Sigmoid colon (tissue), 3 donors: Measurements from ENCODE around the gene CTDSPL2.

ENCODE experiments used
- POLR2A ChIP-seq, 2 donors: fragments of 450-650 bp; IDR thresholded peaks; one replicate each; pipeline ENCODE4 v1.6.1; 2016; ENCODE audit warnings: antibody characterized with exemption in 2 of 2, mild to moderate bottlenecking in 2 of 2, moderate library complexity in 2 of 2
- TF ChIP-seq, protein P1 (sequence below), 4 experiments: fragments of 450-650 bp in 3 of 4; fragments of 200-600 bp in 1 of 4; IDR thresholded peaks; one replicate each; pipeline ENCODE4 v1.5.1; 2016 to 2019; ENCODE audit warnings: antibody characterized with exemption in 4 of 4, mild to moderate bottlenecking in 3 of 4, moderate library complexity in 2 of 4

DNA sequence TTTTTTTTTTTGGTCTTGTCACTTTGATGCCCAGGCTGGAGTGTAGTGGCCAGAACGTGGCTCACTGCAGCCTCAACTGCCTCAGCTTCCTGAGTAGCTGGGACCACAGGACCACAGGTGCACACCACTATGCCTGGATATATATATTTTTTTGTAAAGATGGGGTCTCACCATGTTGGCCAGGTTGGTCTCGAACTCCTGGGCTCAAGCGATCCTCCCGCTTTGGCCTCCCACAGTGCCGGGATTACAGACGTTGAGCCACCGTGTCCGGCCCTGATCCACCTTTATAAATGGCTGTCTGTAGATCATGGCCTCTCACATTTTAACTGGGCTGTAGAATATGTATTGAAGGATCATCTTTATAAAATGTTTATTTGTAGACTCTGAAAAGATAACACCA lies 107.7 kb downstream of the CTDSPL2 start:
- no peak for TF ChIP-seq POLR2A (IDR thresholded peaks at IDR 0.05)
- TF ChIP-seq, protein P1, sequence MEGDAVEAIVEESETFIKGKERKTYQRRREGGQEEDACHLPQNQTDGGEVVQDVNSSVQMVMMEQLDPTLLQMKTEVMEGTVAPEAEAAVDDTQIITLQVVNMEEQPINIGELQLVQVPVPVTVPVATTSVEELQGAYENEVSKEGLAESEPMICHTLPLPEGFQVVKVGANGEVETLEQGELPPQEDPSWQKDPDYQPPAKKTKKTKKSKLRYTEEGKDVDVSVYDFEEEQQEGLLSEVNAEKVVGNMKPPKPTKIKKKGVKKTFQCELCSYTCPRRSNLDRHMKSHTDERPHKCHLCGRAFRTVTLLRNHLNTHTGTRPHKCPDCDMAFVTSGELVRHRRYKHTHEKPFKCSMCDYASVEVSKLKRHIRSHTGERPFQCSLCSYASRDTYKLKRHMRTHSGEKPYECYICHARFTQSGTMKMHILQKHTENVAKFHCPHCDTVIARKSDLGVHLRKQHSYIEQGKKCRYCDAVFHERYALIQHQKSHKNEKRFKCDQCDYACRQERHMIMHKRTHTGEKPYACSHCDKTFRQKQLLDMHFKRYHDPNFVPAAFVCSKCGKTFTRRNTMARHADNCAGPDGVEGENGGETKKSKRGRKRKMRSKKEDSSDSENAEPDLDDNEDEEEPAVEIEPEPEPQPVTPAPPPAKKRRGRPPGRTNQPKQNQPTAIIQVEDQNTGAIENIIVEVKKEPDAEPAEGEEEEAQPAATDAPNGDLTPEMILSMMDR (IDR thresholded peaks at IDR 0.05) = no peak
